ENCODE results near the gene RAB2B.

DNA sequence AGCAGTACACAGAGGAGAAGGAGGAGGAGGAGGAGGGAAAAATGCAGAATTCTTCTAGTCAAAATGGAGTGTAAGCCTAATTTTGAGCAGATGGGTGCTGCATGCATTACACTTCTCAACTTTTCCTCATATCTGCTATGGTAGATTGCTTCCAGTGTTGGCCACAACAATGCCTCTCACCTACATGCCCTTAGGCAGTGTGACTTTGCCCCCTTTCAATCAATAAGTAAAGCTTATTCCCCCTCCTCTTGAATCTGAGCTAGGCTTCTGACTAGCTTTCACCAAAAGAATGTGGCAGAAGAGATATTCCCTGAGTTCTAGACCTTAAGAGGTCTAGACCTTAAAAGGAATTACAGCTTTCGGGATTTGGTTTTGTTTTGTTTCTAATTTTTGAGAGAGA is 37.6 kb upstream of the RAB2B start:
- TF ChIP-seq CTCF (IDR thresholded peaks at IDR 0.05) (no peak), POLR2A (IDR thresholded peaks at IDR 0.05) (no peak)
